T-helper 1 cell treated with Interleukin-12 subunit alpha and Interleukin-12 subunit beta and Interleukin-4 antibody, amounts not matched to agents 30 μg/mL and 1 μg/mL, for 36 hours (primary cell): Measurements from ENCODE around the gene TMEM18.

Source experiments
- H3K27ac Mint-ChIP-seq: one replicate; pipeline ENCODE4 v1.8.0; 2021; ENCODE audit warnings: mild to moderate bottlenecking, mixed read lengths
- H3K27me3 Mint-ChIP-seq: one replicate; pipeline ENCODE4 v1.8.0; 2021; ENCODE audit warnings: low read depth, mixed read lengths
- H3K36me3 Mint-ChIP-seq: one replicate; pipeline ENCODE4 v1.8.0; 2021; ENCODE audit warnings: low read depth, mixed read lengths
- H3K4me1 Mint-ChIP-seq: one replicate; pipeline ENCODE4 v1.8.0; 2021; ENCODE audit warnings: low read depth, mixed read lengths
- H3K4me3 Mint-ChIP-seq: one replicate; pipeline ENCODE4 v1.8.0; 2021; ENCODE audit warnings: mild to moderate bottlenecking, moderate library complexity, mixed read lengths
- H3K9me3 Mint-ChIP-seq: one replicate; pipeline ENCODE4 v1.8.0; 2021; ENCODE audit warnings: mixed read lengths

TMEM18 gene

GRCh38 chr2:657766-658165 lies 19.4 kb downstream of the TMEM18 start:
- no peaks in the 10 kb centered on the region for H3K36me3 Mint-ChIP-seq
- no peak overlapping the region for H3K27ac Mint-ChIP-seq
- H3K9me3 Mint-ChIP-seq, result no peaks in the 10 kb centered on the region
- peaks cover 16% of the 10 kb centered on the region for H3K4me1 Mint-ChIP-seq
- no peak overlapping the region for H3K4me3 Mint-ChIP-seq
- H3K27me3 Mint-ChIP-seq, result peaks cover 8% of the 10 kb centered on the region

DNA sequence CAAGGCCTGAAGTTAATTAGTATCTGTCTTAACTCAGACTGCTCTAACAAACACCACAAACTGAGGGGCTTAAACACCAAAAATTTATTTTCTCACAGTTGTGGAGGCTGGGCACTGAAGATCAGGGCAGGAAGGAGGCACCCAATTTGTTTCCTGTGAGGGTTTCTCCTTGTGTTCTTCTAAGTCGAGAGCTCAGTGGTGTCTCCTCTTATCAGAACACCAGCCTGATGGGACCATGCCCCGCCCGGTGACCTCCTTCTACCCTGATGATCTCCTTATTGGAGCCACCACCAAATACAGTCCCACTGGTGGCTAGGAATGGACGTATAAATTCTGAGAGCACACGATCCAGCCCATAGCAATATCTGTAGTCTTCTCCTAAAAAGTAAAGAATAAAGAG lies 20.5 kb downstream of the TMEM18 start:
- Mint-ChIP-seq H3K4me3 (no peak overlapping the region), H3K27ac (no peak overlapping the region), H3K9me3 (no peaks in the 10 kb centered on the region), H3K27me3 (peaks cover 8% of the 10 kb centered on the region), H3K36me3 (no peaks in the 10 kb centered on the region), H3K4me1 (peaks cover 11% of the 10 kb centered on the region)

- H3K4me3 Mint-ChIP-seq, result no peak overlapping the region
- no peak overlapping the region for H3K27ac Mint-ChIP-seq
- H3K4me1 Mint-ChIP-seq, result peaks cover 11% of the 10 kb centered on the region
- H3K27me3 Mint-ChIP-seq, result peaks cover 5% of the 10 kb centered on the region
- H3K36me3 Mint-ChIP-seq, result no peaks in the 10 kb centered on the region
- H3K9me3 Mint-ChIP-seq, result no peaks in the 10 kb centered on the region
Observed at GRCh38 chr2:655626-656025, 21.6 kb downstream of the TMEM18 start.

DNA sequence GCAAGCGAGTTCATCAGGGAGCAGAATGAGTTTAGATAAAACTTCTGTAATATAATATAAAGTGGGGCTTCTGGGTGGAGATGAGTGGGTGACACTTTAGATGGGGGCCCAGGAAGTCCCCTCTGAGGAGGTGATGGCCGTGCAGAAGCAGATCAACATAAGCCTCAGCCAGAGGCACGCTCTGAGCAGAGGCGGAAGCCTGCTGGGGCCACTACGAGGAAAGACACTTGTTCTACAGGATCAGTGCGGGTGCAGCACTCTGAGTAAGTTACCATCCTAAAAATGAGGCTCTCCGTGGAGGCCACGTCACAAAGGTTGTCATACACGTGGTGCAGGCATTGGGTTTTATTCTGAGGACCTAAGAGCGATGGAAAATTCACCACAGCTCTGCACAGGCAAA lies 22.3 kb downstream of the TMEM18 start:
- Mint-ChIP-seq H3K4me3 (no peak overlapping the region), H3K27ac (no peak overlapping the region), H3K4me1 (peaks cover 11% of the 10 kb centered on the region), H3K36me3 (no peaks in the 10 kb centered on the region), H3K27me3 (peaks cover 5% of the 10 kb centered on the region), H3K9me3 (no peaks in the 10 kb centered on the region)

- no peak overlapping the region for H3K27ac Mint-ChIP-seq
Observed at GRCh38 chr2:653645-654425, 23.4 kb downstream of the TMEM18 start.

DNA sequence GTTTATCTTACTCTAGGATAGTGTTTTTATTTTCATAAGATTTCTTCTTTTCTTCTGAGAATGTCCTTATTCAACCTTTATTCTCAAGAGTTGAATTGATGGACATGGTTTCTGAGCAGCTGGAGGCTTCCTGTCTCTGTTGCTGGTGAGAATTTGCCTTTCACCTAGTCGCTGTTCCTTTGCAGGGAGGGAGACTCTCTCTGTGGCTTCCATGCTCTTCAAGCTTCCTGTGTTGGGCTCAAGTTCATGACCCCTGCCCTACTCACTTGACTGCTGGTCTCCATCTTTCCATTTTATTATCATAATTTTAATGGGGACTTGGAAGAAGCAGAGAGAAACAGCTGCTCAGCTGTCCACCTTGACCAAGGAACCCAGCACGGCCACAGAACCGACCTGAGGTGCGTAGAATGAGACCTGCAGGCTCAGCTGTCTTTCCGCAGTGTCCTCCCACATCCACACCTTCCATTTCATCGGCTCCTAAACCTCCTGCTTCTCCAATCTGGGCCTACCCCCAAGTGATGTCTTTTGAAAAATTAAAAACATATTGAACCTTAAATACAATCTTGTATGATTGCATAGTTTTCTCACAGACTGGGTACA lies 24.2 kb downstream of the TMEM18 start:
- peaks cover 11% of the 10 kb centered on the region for H3K4me1 Mint-ChIP-seq
- no peaks in the 10 kb centered on the region for H3K27me3 Mint-ChIP-seq
- H3K36me3 Mint-ChIP-seq, result no peaks in the 10 kb centered on the region
- no peak overlapping the region for H3K27ac Mint-ChIP-seq
- no peaks in the 10 kb centered on the region for H3K9me3 Mint-ChIP-seq
- H3K4me3 Mint-ChIP-seq, result no peak overlapping the region

More at GRCh38 chr2:653645-654425, 23.4 kb downstream of the TMEM18 start:
- H3K4me3 Mint-ChIP-seq, result no peak overlapping the region
- H3K36me3 Mint-ChIP-seq, result no peaks in the 10 kb centered on the region
- H3K9me3 Mint-ChIP-seq, result no peaks in the 10 kb centered on the region
- no peaks in the 10 kb centered on the region for H3K27me3 Mint-ChIP-seq
- peaks cover 11% of the 10 kb centered on the region for H3K4me1 Mint-ChIP-seq

DNA sequence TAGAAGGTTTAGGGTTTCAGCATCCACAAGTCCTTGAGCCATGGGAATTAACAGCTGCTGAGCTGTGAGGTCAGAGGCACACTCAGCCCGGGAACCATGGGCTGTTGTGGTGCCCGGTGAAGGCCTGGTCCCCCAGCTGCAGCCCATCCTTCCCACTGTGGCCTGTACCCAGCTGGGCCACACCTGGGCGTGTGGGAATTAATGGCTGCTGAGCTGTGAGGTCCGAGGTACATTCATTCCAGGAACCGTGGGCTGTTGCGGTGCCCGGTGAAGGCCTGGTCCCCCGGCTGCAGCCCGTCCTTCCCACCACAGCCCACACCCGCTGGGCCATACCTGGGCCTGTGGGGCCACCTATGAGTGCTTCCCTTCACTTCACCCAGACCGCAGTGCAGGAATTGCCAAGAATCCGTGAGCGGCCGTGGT lies 25.2 kb downstream of the TMEM18 start:
- Mint-ChIP-seq H3K4me3 (no peak overlapping the region), H3K27ac (no peak overlapping the region), H3K27me3 (no peaks in the 10 kb centered on the region), H3K4me1 (peaks cover 9% of the 10 kb centered on the region), H3K9me3 (no peaks in the 10 kb centered on the region), H3K36me3 (no peaks in the 10 kb centered on the region)

GRCh38 chr2:650343-651310 lies 26.6 kb downstream of the TMEM18 start:
- Mint-ChIP-seq H3K27ac (no peak overlapping the region), H3K4me3 (no peak overlapping the region), H3K27me3 (no peaks in the 10 kb centered on the region), H3K36me3 (no peaks in the 10 kb centered on the region), H3K4me1 (peaks cover 3% of the 10 kb centered on the region), H3K9me3 (no peaks in the 10 kb centered on the region)

- peaks cover 3% of the 10 kb centered on the region for H3K4me1 Mint-ChIP-seq
- no peak overlapping the region for H3K27ac Mint-ChIP-seq
- no peak overlapping the region for H3K4me3 Mint-ChIP-seq
- H3K9me3 Mint-ChIP-seq, result no peaks in the 10 kb centered on the region
- H3K27me3 Mint-ChIP-seq, result no peaks in the 10 kb centered on the region
- no peaks in the 10 kb centered on the region for H3K36me3 Mint-ChIP-seq
Observed at GRCh38 chr2:649426-650342, 27.5 kb downstream of the TMEM18 start.

DNA sequence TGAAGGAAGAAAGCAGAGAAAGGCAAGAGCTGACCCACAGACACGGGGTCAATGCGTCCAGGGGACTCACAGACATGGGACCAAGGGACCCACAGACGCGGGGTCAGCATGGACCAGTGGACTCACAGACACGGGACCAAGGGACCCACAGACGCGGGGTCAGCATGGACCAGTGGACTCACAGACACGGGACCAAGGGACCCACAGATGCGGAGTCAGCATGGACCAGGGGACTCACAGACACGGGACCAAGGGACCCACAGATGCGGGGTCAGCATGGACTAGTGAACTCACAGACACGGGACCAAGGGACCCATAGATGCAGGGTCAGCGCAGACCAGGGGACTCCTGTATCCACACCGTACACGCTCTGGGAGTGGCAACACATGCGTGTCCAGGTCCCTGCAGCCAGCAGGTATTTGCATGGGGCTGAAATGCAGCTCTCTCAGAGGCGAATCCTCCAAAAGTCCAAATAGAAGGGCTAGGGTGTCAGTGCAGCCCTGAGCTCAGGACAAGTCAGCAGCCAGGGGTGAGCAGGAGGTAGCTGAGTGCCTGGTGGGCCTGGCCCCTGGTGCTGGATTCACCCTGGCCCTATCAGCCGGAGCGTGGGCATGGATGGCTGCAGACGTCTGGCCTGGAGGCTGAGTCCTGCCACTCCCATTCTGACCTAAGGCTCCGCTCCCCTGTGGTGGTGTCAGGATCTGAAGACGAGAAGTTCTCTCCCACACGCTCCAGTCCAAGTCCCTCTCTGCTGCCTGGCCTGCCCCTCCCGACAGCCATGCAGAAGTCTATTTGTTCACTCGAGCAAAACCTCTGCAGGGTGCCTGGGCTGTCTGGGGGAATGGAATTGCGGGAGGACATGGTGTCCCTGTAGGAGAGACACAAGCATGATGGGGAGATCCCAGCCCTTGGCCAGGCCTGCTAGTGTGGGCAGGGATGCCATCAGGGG lies 28.5 kb downstream of the TMEM18 start:
- peaks cover 3% of the 10 kb centered on the region for H3K4me1 Mint-ChIP-seq
- H3K4me3 Mint-ChIP-seq, result no peak overlapping the region
- no peaks in the 10 kb centered on the region for H3K27me3 Mint-ChIP-seq
- no peak overlapping the region for H3K27ac Mint-ChIP-seq
- no peaks in the 10 kb centered on the region for H3K9me3 Mint-ChIP-seq
- no peaks in the 10 kb centered on the region for H3K36me3 Mint-ChIP-seq

DNA sequence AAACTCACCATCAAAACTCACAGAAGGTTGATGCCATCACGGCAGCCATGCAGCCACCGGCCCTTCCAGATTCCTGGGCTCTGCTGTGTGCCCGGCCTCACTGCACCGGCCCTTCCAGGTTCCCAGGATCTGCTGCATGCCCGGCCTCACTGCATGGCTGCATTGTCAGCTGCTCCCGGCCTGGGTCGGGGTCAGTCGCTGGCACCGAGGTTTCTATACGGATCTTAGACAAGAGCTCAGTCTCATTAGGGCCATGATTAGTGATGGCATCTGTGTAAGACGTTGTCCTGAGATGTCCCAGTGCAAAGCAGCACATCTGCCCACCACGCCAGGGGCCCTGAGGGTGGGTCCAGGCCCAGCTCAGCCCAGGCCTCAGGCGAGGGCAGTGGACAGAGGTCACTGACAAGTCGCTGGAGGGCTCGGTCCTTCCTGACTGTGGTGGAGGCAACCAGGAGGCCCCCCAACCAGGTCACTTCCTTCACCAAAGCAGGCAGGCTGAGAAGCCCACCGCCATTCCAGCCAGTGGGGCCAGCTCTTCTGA lies 29.4 kb downstream of the TMEM18 start:
- no peaks in the 10 kb centered on the region for H3K9me3 Mint-ChIP-seq
- H3K4me3 Mint-ChIP-seq, result no peak overlapping the region
- H3K4me1 Mint-ChIP-seq, result peaks cover 2% of the 10 kb centered on the region
- no peak overlapping the region for H3K27ac Mint-ChIP-seq
- no peaks in the 10 kb centered on the region for H3K27me3 Mint-ChIP-seq
- H3K36me3 Mint-ChIP-seq, result no peaks in the 10 kb centered on the region

GRCh38 chr2:647003-647560 lies 30.1 kb downstream of the TMEM18 start:
- Mint-ChIP-seq H3K36me3 (no peaks in the 10 kb centered on the region), H3K9me3 (no peaks in the 10 kb centered on the region), H3K4me3 (no peak overlapping the region), H3K27ac (no peak overlapping the region), H3K4me1 (no peaks in the 10 kb centered on the region), H3K27me3 (no peaks in the 10 kb centered on the region)
